ENCODE measurements around the gene GREB1. TPM values are rescaled to one million over a fixed set of nuclear protein-coding genes. Genes with fewer than 3 reads are reported as not detected.

Gene GREB1
- total RNA-seq, 1 donor from 2014 or later = 26.6 TPM

DNA sequence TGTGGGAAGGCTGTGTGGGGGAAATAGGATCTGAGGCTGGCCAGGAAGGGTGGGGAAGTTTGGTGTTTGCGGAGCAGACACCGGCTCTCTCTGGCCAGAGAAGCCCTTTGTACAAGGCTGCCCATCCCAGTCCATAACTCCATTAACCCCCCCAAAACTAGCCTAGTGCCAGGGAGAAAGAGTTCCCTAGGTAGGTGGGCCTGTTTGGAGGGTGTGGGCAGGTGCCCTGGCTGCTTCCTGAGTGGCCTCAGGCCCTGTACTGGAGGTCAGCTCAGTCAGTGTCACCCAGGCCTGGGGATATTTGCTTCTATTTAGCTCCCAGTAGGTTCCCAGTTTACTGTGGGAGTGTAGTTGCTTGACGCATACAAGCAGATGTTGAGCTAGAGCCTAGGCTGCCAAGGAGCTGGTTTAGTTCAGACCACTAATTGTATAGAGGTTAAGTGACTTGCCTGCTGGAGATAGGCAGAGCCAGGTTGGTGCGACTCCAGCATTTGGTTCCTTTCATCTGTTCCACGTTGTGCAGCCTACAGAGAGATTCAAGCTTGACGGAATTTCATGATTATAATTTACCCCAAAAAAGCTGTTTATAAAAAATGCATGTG is 2.9 kb upstream of the GREB1 start:
- no peak overlapping the region for H3K27ac Mint-ChIP-seq
- TF ChIP-seq, protein P1, sequence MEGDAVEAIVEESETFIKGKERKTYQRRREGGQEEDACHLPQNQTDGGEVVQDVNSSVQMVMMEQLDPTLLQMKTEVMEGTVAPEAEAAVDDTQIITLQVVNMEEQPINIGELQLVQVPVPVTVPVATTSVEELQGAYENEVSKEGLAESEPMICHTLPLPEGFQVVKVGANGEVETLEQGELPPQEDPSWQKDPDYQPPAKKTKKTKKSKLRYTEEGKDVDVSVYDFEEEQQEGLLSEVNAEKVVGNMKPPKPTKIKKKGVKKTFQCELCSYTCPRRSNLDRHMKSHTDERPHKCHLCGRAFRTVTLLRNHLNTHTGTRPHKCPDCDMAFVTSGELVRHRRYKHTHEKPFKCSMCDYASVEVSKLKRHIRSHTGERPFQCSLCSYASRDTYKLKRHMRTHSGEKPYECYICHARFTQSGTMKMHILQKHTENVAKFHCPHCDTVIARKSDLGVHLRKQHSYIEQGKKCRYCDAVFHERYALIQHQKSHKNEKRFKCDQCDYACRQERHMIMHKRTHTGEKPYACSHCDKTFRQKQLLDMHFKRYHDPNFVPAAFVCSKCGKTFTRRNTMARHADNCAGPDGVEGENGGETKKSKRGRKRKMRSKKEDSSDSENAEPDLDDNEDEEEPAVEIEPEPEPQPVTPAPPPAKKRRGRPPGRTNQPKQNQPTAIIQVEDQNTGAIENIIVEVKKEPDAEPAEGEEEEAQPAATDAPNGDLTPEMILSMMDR (IDR thresholded peaks at IDR 0.05; ENCODE audit: unreplicated experiment) = no peak
- no peaks in the 10 kb centered on the region for H3K36me3 Mint-ChIP-seq
- H3K4me3 Mint-ChIP-seq = no peak overlapping the region
- no peak for DNase-seq (ENCODE audit: low spot score in 2 of 2, unreplicated experiment in 2 of 2)
- peaks cover 9% of the 10 kb centered on the region for H3K9me3 Mint-ChIP-seq
- peaks cover 23% of the 10 kb centered on the region for H3K4me1 Mint-ChIP-seq
- H3K27me3 Mint-ChIP-seq (ENCODE audit: low read depth) = no peaks in the 10 kb centered on the region

DNA sequence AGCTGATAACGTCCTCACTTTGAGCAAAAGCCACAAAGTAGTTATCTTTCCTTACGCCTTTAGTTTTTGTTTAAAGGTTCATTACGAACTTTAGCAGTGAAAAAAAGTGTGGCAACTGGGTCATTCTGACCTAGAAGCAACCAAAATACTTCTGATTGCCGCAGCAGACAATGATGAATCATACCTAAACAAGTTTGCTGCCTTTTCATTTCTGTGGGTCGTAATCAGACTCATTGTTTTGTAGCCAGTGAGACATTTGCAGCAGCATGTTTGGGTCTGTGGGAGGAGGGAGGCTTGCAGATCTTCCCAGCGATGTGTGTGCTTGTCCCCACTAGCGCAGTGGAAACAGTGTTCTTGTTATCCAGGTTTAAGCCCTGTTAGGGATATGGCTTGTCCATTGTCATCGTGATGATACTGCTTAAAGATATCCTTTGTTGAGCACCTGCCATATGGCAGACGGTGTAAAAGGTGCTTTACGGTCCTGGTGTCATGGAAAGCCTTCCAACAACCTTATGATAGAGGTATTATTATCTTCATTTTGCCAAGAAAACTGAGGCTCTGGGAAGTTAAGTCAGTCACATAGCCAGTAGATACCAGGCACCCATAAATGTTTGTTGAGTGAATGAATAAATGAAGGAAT is 1.3 kb upstream of the GREB1 start:
- H3K9me3 Mint-ChIP-seq = no peaks in the 10 kb centered on the region
- no peaks in the 10 kb centered on the region for H3K27me3 Mint-ChIP-seq (ENCODE audit: low read depth)
- DNase-seq (ENCODE audit: low spot score in 2 of 2, unreplicated experiment in 2 of 2) = no peak
- no peak overlapping the region for H3K27ac Mint-ChIP-seq
- TF ChIP-seq, protein P1 (IDR thresholded peaks at IDR 0.05; ENCODE audit: unreplicated experiment) = no peak
- no peaks in the 10 kb centered on the region for H3K36me3 Mint-ChIP-seq
- peaks cover 24% of the 10 kb centered on the region for H3K4me1 Mint-ChIP-seq
- no peak overlapping the region for H3K4me3 Mint-ChIP-seq

DNA sequence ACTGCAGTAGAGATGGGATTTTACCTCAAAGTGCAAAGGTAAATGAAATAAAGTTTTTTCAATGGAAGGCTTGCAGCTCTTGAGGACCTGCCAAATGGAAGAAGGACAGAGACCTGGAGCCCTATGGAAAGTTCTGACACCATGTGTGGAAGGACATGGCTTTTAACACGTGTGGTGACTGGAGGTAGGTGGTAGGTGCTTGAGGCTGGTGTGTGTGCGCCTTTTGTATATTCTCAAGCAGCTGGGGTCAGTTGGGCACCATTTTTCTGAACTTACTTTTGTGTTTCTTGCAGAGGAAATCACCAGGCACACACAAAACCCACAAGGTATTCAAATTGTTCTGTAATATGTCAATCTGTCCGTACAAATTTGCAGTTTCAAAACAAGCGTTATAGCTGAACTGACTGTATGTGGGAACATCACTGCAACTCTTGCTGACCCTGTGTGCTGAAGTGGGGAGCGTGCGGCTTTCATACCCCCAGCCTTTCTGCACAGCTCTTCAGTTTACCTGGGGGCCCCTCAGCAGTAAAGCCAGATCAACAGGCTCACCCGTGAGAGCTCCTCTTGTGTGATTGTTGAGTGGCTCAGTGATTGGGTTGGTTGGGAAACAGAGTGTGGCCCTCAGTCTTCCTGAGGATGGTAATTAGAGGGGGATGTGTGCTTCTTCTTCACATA is 363 bp downstream of the GREB1 start:
- Mint-ChIP-seq H3K27ac (no peak overlapping the region), H3K27me3 (ENCODE audit: low read depth) (no peaks in the 10 kb centered on the region), H3K4me1 (peaks cover 25% of the 10 kb centered on the region), H3K36me3 (no peaks in the 10 kb centered on the region), H3K4me3 (no peak overlapping the region), H3K9me3 (no peaks in the 10 kb centered on the region)
- TF ChIP-seq, protein P1 (IDR thresholded peaks at IDR 0.05; ENCODE audit: unreplicated experiment) = no peak
- no peak for DNase-seq (ENCODE audit: low spot score in 2 of 2, unreplicated experiment in 2 of 2)

GRCh38 chr2:11534746-11535484 is 1.1 kb downstream of the GREB1 start:
- DNase-seq (ENCODE audit: low spot score in 2 of 2, unreplicated experiment in 2 of 2) = no peak

DNA sequence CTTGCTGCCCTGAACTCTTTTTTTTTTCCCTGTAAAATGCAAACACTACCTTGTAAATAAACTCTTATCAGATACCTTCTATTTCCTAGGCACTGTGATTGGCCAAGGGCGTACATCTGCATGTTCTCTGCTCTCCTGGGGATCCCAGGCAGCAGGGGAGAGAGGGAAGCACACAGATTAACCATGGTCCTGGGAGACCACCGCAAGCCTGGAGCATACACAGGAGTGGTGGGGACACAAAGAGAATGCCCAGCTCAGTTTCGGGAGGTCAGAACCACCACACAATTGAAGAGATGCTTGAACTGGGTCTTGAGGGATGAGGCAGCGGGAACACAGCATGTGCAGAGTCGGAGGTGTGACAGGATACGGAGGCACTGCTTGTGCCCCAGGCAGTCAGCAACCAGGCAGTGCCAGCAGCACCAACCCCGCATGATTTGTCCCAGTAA is 2.1 kb downstream of the GREB1 start:
- H3K4me1 Mint-ChIP-seq = peaks cover 38% of the 10 kb centered on the region

More at GRCh38 chr2:11534746-11535484, 1.1 kb downstream of the GREB1 start:
- TF ChIP-seq, protein P1 (IDR thresholded peaks at IDR 0.05; ENCODE audit: unreplicated experiment) = no peak
- Mint-ChIP-seq H3K4me1 (peaks cover 32% of the 10 kb centered on the region), H3K9me3 (no peaks in the 10 kb centered on the region), H3K27ac (no peak overlapping the region), H3K27me3 (ENCODE audit: low read depth) (no peaks in the 10 kb centered on the region), H3K4me3 (no peak overlapping the region), H3K36me3 (no peaks in the 10 kb centered on the region)

More for the DNA sequence above, 2.1 kb downstream of the GREB1 start:
- Mint-ChIP-seq H3K36me3 (no peaks in the 10 kb centered on the region), H3K9me3 (no peaks in the 10 kb centered on the region), H3K4me3 (no peak overlapping the region), H3K27ac (no peak overlapping the region), H3K27me3 (ENCODE audit: low read depth) (no peaks in the 10 kb centered on the region)
- TF ChIP-seq, protein P1 (IDR thresholded peaks at IDR 0.05; ENCODE audit: unreplicated experiment) = no peak
- no peak for DNase-seq (ENCODE audit: low spot score in 2 of 2, unreplicated experiment in 2 of 2)

Data from mesothelial cell of epicardium (in vitro differentiated cells).